ENCODE measurements around the gene S100A12.

The S100A12 gene

DNA sequence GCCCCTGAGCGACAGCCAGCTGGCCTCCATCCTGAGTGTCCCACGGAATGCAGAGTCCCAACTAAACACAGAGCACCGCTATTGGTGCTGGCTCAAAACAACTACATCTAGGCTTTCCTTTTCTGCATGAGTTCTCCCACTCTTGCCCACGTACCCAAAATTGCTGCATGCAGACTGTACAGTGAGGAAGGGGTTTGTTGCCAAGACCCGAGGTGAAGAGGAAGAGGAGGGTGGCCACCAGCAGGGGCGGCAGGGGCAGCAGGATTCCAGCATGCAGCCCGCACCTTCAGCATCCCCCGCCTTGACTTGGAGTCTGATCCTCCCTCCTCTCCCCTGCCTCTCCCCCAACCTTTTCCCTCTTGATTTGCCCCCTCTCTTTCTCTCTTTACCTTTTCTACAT, 9.7 kb downstream of the S100A12 start:
- no peak for DNase-seq

DNA sequence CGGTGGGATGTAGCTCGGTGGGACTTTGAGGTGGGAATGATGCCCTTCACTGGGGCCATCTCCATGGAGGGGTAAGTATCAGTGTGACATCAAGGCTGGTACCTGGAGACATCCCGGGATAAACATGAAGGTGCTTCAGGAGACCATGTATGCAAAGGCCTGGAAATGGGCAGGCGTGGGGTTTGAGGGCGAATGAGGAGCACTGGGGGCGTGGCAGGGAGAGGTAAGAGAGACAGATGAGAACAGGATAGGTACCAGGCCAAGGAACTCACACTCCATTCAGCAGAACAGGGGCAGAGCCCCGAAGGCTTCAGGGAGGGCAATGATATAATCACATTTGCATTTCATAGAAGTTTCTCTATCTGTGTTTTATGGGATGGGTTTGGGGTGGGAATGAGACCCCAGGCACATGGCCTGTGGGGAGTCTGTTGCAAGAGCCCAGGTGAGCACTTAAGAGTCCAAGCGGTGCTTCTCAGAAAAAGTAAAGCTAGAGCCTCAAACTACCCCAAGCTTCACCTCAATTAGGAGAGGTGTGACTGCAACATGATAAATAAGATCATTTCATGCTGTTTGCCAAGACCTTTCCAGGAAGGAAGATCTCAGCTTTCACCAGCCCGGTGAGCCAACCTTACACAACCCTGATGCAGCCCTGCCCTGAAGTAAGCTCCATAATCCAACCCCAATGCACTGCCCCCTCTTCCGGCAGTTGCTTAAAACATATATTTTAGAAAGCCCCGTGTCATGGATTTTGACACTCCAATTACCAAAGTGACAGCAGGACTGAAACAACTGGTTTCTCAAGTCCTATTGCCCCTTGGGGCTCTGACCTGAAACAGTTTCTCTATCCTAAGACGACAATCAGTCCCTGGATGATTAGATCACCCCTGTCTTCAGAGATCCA, 10.4 kb downstream of the S100A12 start:
- DNase-seq: no peak

DNA sequence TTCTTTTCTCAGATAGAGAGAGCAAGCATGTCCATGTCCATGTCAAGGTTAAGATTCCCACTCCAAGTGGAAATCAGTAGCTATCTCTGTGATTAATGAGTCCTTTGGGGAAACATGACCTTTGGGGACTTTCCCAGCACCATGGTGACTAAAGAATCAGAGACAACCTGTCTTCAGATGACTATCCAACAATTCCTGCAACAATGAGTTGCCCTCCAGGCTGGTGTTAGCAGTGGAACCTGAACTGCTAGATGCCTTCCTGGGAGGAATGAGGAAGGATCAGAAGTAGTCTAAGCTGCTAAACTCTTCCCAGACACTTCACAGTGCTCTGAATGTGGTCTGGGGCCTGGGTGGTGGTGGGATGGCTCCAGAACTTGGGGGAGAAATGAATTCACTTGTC, 11.3 kb downstream of the S100A12 start:
- DNase-seq: no peak

DNA sequence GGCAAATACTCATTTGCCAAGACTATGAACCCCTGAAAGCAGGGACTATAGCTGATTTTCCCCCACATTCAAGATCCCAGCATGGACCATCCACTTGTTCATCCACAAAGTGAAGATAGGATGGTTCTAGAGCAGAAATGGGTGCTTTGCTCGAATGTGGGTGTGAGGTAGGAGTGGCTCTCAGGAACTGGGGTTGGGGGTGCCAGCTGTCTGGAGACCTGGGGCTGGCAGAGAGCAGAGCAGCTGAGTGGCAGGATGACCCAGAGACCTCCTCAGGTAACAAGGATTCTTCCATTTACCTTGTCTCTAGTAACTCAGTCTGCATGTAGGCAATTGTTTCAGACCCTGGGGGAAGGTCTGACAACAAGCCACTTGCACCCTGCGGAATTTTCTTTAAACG, 11.8 kb downstream of the S100A12 start:
- DNase-seq: no peak

DNA sequence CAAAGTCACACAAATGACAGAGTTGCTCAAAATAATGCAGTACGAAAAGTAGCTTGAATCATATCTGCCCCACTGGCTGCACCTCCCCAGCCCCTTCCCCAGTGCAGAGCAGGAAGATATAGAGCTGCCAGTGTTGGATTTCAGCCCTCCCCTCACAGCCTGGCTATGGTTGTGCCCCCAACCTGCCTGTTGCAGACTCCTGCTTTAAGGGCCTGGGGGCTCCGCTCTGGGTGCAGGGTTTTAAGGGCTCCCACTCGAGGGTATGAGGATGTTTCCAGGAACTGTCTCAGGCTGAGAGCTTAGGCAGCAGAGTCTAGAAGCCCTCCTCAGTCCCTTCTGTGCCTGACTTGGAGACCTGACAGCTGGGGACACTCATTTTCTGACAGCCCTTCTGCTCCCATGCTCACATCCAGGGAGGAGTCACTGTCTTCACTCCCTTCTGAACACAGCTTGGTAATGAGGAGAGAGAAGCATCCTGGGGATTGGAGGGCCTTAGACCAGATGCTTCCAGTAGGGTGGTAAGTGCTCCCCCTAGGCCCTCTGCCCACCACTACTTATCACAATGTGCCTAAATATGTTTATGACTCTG, 13.1 kb downstream of the S100A12 start:
- no peak for DNase-seq

DNA sequence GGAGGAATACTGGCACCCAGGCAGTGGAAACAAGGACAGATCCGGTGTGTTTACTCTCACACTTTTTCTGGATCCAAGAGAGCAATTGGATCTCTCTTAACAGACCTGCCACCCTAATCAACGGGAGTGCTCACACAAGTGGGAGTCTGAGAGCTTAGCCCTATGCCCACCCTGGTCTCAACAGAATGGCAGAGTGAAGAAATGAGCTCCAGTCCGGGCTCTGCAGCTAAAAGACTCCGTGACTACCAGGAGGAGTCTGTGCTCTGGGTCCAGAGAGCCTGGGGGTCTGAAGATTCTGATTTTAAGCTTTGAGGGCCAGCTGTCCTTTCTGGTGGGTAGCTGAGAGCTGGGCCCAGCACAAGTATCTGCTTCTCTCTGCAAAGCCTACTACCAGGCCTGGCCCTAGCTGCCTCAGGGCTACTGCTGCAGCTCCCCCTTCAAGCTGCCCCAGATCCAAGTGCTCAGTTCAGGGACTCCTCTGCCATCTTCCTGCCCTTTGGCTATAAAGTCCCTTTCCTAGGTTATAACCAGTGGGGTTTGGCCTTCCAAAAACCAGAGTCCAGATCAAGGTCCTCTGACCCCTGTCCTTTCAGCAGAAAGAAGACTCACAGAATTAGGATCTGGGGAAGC, 13.8 kb downstream of the S100A12 start:
- DNase-seq: no peak

DNA sequence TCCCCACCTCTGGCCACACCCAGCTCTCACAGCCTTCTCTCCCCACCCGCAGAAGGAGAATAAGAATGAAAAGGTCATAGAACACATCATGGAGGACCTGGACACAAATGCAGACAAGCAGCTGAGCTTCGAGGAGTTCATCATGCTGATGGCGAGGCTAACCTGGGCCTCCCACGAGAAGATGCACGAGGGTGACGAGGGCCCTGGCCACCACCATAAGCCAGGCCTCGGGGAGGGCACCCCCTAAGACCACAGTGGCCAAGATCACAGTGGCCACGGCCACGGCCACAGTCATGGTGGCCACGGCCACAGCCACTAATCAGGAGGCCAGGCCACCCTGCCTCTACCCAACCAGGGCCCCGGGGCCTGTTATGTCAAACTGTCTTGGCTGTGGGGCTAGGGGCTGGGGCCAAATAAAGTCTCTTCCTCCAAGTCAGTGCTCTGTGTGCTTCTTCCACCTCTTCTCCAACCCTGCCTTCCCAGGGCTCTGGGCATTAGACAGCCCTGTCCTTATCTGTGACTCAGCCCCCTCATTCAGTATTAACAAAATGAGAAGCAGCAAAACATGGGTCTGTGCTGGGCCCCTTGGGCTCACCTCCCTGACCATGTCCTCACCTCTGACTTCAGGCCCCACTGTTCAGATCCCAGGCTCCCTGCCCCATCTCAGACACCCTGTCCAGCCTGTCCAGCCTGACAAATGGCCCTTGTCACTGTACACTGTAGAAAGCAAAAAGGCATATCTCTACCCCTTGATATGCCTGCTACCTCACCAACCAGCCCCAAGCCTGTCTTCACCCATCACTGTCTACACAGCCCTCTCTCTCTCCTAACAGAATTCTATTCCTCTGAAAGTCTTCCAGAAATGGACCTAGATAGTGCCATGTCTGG, 14.6 kb downstream of the S100A12 start:
- no peak for DNase-seq

DNA sequence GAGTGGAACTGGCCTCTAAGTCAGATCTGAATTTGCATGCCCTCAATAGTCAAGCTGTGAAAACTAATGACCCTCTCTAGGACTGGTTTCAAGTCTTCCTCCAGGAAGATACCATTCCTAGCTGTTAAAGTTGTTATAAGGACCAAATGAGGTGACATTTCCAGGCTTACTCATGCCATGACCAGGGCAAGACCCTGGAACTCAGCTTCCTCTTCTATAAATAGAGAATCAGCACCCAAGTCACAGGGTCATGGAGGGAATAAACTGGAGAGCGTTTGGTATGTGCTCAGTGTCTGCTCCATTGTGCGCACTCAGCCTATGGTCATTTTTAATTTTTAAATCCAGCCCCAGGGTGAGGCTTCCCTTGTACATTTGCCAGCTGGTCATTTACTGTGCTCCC, 15.2 kb downstream of the S100A12 start:
- no peak for DNase-seq

DNA sequence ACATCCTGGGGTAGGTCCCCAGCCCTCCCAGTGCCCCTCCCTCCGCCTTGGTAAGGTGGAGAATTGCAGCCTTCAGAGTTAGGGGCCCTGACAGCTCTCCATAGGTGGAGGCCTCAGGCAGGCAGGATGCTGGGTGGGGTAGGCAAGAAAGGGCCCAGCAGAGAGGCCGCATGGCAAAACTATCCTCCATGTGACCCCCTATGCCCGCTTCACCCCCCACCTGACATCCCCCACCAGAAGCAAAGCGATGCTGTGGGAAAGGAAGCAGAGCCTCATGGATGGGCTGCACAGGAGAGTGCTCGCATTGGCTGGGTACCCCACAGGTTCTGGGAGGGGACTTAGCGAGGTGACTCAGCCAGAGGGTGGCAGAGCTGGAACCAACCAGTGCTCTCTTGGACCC, 16.2 kb downstream of the S100A12 start:
- DNase-seq: no peak

DNA sequence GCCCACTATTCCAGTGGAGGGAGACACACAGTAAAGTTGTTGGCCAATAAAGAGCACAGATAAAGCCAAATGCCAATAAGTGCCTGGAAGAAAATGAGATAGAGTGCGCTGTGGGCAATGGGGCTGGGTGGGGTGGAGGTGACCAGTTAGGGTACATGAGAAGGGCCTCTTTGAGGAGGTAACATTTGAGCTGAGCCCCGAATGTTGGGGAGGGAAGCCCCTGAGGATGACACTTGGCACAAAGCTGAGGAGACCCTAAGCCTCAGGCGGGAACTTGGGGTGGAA, 16.8 kb downstream of the S100A12 start:
- DNase-seq: no peak

DNA sequence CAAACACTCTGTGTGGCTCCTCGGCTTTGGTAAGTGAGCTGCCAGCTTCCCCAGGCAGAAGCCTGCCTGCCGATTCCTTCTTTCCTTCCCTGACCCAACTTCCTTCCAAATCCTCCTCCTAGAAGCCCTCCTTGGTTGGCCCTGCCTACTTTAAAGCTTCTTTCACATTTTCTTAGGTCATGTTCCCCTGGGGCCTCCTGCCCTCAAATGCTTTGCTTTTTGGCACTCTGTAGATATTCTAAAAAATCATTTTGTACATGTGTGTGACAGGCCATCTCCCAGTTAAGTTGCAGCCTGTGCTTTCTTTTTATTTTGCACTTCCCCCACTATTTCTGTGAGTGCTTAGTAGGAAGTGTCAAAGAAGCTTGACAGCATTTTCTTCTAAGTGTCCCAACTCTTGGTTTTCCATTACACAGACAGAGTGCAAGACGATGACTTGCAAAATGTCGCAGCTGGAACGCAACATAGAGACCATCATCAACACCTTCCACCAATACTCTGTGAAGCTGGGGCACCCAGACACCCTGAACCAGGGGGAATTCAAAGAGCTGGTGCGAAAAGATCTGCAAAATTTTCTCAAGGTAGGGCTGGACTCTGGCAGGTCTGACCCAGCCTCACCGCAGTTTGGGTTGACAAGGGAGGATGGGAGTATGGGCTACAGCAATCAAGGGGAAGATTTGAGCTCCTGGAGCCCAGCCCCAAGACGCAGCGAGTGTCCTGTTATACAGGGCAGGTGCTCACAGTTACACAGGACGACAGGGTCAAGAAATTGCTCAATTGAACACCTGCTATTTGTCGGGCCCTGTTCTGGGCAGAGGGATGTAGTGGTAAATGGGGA, 17.3 kb downstream of the S100A12 start, which contains the start of gene S100A9:
Gene S100A9, plus strand, starts transcription at position 2 of the 838 bp plus-strand sequence. Its CDS starts 430 bp downstream, at position 432.
- DNase-seq: no peak

DNA sequence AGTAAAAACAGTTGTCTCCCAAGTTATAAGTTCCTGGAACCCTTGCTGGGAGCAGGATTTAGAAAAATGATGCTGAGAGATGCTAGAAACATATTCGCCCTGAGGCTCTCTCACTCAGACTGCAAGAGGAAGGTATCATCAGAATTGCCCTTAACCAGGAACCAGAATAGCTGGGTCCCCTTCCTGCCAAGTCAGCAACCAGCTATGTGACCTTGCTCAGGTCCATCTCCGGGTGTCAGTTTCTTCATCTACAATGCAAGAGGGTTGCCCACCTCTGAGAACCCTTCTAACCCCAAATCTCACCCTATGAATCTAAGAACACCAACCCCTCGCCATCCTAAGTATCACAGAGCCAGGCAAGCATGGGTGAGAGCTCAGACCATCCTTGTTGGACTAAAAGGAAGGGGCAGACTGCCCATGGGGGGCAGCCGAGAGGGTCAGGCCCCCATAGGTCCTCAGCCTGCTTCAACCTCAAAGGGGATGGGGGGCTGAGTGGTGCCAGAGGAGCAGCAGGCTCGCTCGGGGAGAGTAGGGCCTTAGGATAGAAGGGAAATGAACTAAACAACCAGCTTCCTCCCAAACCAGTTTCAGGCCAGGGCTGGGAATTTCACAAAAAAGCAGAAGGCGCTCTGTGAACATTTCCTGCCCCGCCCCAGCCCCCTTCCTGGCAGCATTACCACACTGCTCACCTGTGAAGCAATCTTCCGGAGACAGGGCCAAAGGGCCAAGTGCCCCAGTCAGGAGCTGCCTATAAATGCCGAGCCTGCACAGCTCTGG, 18.2 kb downstream of the S100A12 start:
- DNase-seq: no peak

DNA sequence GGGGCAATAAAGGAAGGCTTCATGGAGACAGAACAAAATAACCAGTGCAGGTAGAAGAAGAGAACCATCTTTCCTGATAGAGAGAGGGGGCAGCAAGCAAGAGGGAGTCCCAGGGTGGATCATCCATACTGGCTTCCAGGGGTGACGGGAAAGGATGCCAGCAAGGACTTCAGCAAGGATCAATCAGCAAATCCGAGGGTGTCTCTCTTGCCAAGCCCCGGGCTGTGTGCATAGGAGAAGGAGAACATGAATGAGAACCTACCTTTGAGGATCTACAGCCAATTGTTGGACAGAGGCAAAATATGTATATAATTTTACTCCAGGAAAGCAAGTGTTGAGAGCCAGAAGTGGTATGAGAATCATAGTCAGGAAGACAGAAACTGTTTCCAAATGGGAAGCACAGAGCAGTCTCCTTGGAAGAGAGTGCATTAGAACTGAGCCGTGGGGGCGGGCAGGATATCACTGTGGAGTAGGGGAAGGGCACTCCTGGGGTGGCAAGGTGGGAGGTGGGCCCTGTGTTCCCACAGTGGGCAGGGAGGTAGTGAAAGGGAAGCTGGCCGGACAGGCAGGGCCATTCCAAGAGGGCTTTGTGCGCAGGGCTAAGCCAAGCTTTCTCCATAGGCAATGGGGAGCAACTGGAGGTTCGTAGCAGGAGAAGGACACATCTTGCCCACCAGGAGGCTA, 18.9 kb downstream of the S100A12 start:
- no peak for DNase-seq

DNA sequence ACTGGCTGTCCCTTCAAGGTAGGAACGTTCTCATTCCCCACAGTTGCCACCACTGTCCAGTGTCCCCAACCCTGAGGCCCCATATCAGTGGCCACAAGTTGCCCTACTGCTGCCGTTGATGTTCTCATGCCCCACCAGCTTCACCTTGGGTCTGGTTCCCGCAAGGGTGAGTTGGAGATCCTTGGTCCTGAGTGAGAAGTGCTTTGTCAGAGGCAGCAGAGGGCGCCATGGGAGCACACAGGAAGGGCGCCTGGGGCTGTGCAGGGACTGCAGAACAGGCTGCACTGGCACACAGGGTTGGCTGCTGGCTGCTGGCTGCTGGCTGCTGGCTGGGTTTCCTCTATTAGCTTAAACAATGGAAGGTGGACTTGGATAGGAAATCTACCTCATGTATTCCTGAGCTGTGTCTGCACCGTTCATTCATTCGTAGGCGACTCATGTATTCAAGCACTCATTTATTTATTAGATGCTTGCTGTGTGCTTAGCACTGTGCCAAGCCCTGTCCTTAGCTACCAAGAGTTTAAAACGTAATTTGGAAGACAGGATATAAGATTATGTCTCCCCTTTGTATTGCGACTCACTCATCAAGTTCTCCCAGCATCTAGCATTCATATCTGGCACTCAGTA, 19.9 kb downstream of the S100A12 start:
- DNase-seq: no peak

DNA sequence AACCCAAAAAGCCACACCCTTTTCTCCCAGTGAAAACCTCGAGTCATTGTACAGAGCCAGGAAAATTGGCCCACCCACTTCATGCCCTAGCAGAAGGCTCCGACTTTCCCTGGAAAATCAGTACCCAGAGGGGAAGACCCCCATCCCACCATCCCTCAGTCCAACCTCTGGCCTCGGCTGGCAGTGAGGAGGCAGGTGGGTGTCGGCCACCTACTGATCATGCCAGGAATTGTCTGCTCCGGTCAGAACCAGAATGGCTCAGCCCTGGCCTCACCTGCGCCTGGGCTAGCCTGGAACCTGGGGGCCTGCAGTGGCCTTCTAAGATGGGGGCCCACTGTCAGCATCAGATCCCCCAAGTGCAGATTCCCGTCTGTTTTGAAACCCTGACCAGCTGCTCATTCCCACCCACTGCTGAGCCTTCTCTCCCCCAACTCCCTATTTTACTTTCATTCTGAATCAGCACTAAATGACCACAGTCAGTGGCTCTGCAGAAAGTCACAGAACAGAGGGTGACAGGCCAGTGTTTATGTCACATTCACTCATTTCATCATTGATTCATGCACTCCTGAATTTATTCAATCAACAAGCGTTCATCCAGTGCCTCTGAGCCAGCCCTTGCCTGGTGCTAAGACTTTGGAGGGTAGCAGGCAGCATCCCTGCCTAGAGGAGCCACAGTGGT, 20.8 kb downstream of the S100A12 start:
- no peak for DNase-seq

DNA sequence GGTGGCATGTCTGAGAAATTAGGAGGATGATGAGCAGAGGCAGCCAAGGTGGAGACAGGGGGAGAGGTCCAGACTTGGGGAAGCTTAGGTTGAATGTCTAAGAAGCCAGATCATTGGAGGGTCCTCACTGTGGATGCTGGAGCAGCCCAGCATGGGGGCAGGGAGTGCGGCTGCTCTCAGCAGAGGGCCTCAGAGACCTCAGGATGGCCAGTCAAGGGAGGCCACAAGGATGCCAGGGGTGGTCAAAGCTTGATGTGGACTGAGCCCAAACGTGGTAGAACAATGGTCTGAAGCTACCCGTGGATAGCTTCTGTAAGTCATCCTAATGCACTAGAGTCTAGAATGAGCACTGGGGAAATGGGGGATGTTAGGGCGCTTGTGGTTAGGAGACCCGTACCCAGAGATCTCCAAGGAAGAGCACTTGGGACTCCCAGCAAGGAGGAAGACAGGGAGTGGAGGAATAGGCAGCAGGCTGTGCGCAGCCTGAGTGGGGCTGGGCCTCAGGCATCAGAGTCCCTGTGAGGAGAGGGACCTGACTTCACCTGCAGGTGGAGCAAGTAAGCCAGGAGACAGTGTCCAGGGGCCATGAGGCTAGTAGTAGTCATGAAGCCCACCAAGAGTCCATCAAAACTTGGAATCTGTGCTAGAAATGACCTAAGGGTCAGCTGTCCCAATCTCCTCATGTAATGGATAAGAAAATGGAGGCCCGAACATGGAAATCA, 22.0 kb downstream of the S100A12 start:
- DNase-seq: no peak

DNA sequence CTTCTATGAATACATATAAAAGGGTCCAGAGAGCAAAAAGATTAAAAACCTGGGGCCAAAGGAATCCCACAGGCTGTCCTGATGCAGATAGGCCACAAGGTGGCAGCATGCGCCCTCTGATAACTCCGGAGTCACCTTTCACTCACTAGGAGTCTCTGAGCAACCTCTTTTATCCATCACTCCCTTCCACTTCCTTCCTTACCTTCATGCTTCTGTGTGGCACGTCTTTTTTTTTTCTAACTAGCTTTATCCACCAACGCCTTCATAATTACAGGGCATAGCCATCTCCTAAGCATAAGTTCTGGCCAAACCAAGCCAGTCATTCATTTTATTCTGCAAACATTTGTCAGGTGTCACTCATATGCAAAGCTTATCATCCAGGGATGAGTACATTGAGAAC, 22.9 kb downstream of the S100A12 start:
- no peak for DNase-seq

DNA sequence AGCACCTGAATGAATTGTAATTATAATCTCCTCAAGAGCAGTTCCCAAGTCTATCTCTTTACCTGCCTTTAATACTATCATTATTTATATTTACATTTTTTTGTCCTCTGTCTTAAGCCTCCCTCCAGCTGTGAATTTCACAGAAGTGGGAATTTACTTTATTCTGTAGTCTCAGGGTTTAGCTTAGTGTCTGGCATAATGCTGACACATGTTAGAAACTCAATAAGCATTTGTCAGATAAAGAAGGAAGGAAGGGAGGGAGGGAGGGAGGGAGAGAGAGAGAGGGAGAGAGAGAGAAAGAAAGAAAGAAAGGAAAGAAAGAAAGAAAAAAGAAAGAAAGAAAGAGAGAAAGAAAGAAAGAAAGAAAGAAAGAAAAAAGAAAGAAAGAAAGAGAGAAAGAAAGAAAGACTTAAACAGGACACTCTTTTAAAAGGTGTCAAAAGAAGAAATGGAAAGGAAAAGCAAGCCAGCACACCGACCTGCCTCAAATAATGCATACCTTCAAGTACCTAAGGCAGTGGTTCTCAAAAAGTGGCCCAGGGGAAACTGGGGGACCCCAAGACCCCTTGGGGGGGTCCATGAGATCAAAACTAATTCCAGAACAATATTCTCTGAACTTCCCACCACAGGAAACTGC, 25.0 kb downstream of the S100A12 start:
- DNase-seq: no peak

All from cortex of kidney (tissue), 1 donor.